GM18499 (cell line): ENCODE measurements around the gene FMO2.
"Not testable (repeated sequence)": the region's sequence is repeated elsewhere in the genome, so short reads cannot be mapped to it uniquely, and the experiment has no call there.

ENCODE experiments used
- ATAC-seq: cut with Tn5 transposase; IDR thresholded peaks from one replicate; pipeline ENCODE4 v1.9.1; 2021; ENCODE audit warnings: moderate number of reproducible peaks; ENCODE audit not compliant: insufficient read depth, unreplicated experiment

FMO2 gene

DNA sequence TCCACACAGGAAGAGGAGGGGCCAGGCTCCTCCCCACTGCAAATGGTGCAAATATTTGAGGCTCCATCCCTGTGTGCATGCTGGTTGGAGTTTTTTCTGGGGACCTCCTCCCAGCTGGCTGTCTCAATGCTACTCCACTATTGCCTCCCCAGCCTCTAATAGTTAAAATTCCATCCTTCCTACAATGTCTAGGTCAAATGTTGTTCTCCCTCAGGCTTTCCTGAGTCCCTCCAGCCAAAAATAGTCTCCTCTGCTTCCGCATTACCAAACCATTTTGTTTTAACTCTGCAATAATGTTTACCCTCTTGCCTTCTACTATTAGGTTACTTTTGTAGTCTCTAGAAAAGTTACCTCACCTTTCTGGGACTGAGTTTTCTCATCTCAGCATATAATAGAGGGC is 33.6 kb downstream of the FMO2 start:
- no peak for ATAC-seq

DNA sequence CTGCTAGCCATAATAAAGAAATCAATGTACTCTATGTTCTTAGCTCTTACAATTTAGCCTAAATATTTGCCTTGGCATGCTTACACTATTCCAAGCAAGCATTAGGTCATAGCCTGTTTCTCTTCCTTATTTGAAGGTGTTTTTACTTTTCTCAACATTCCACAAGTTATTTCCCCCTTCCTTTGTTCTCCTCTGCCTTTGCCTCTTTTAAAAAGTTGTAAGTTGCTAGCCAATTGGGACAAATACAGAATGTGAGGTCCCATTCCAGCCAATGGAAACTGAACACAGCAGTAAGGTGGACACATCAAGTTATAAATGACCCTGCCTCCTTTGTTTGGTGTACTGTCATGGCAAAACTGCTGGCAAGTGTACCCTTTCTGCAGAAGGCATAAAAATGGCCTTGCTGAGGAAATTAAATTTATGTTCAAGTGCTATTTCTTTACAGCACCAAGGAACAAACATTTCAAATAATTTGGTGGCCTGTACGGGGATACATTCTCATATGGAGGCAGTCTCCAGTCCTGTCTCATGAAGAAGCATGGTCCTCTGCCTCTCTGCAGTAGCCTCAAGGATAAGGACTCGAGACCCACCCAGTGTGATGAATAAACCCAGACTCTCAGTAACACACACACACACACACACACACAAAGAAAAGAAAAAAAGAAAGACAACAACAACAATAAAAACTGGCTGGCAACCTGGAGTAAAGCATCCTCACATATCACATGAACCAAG is 34.4 kb downstream of the FMO2 start:
- ATAC-seq, result no peak

DNA sequence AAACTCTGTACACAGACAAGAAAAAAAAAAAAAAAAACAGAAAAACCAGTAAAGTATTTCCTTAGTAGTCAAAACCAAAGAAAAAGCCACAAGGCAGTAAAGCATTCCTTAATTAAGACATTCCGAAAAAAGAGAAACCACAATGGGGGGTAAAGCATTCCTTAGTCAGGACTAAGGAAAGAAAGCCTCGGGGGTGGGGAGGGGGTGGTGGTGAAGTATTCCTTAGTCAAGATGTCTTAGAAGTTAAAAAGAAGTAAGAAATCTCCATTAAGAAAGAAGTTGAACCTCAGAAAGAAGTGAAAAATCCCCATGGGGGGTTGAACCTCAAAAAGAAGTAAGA is 35.0 kb downstream of the FMO2 start:
- no peak for ATAC-seq

DNA sequence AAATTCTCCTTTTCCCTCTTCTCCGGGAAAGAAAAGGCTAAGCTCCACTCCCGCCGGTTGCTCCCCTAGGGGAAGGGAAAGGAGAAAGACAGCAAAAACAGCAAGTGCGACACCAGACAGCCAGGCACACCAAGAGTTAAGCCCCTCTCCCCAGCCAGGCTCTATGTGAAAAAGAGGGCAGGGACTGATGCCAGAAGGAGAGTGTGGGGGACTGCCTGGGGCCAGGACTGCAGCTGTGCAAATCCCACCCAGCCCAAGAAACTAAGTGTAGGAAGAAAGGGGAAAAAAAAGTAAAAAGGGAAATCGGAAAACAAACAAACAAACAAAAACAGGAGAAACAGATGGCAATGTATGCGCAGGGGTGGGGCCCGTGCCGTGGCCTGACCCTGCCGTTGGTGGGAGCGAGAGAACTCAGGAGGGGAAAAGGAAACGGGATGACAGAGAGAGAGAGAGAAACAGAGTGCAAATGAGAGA is 35.5 kb downstream of the FMO2 start:
- no peak for ATAC-seq

DNA sequence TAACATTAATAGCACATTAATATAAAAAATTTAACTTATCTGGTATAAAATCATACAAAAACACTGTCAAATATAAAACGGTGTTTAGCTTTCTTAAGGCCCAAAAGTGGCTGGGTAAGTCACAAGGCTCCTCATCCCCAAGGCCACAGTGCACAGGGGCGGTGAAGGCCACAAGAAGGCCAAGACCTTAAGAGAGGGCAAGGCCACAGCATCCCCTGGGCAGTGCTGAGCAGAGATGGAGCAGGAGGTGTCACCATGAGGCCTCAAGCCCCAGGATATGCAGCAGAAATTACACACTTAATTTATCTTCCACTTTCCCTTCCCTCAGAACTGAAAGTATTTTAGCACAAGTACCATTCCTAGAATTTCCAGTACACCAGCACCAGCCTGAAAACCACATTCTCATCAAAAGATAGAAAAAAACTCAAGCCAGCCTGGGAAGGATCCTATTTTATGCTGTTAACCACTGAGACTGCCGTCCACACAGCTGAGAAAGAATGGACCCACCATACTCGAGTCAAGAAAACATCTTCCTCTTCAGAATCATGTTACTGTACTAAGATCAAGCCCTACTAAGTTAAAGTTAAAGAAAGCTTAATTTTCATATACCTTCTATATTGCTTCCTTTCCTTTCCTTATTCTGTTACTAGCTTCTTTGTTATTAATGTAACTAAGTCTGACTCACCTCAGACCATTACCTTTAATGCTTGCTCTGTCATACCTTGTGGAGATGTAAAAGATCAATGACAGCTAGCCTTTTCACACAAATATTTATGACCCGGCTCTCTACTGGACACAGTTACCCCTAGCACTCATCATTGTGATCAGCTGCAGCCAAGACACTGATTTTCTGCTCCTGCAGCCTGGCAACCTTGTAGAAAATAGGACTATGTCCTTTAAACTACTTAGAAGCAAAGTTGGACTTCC is 36.8 kb downstream of the FMO2 start:
- no peak for ATAC-seq

DNA sequence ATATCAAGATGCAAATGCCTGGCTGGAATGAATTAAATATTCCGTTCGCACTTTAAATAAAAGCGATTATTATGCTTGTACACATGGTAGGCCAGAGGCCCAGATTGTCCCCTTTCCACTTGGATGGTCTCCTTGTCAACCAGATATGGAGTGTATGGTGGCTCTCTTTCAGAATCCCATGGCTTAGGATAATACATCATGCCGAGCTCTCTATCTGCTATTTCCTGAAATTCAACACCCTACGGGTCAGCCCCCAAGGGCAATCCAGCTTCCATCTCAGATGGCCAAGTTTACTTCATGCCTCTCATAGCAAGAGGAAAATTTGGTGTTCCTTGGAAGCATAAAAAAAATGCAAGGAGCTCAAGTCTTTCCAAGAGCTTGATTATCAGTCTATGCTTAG is 37.8 kb downstream of the FMO2 start:
- ATAC-seq, result no peak

DNA sequence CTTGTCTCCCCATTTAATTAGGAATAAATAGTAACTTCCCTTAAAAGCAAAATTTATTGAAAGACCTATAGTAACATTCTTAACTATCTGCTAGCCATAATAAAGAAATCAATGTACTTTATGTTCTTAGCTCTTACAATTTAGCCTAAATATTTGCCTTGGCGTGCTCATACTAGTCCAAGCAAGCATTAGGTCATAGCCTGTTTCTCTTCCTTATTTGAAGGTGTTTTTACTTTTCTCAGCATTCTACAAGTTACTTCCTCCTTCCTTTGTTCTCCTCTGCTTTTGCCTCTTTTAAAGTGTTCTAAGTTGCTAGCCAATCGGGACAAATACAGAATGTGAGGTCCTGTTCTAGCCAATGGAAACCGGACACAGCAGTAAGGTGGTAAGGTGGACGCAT is 39.2 kb downstream of the FMO2 start:
- ATAC-seq, result not testable (repeated sequence)

DNA sequence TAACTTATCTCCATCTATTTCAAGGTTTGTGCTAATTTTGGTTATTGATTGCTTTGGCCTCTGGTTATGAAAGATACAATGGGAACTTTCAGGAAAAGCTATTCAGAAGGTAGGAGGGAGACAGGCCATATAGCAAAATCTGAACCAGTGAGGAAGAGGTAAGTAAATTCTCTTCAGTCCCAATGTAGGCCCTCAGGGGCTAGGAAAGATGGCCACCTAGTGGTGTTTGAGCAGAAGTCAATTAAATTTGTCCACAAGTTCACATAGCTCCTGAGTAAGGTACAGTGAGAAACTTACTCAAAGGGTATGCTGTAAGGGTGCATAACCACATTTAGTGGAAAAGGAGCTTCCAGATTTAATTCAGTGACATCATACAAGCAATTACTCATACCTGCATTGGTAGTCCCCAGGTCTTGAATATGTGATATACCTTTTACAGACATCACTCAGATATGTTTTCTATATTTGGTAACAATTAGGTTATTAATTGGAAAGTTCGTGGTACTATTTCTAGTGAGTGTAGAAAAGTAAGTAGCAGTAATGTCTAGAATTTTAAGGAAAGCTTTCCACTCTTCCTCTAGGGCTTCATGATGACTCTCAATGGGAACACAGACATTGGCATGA is 41.8 kb downstream of the FMO2 start:
- peak; percentile 91 for ATAC-seq

DNA sequence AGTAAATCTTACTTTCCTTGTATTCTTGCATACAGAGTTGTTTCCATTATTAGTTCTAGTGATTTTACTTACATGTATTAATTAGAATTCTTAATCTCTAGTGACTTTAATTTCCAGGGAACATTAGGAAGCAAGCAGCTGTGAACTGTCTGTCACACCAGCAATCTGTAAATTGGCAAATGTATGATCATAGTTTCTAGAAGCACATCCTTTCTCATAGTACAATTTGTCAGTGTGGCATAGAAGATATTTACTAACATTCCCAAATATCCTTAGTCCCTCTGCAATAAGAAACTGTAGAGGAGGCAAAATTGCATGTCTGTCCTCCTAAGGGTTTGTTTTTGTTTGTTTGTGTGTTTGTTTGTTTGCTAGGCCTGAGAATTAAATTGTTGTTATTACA is 46.2 kb downstream of the FMO2 start:
- ATAC-seq, result no peak

DNA sequence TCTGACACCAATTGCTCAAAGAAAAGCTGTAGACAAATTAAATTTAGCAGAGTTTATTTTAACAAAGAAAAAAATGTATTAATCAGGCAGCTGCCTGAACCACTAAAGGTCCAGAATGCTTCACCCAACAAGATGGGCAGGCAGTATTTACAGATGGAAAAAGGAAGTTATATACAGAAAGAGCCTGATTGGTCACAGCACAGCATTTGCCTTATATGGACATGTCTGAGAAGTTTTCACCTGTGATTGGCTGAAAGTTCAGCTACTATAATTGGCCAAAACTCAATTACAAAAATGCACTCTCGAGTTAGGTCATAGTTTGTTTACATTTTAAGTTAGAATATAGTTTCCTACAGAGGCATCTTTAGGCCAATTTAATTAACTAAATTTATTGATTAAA is 48.1 kb downstream of the FMO2 start:
- no peak for ATAC-seq

DNA sequence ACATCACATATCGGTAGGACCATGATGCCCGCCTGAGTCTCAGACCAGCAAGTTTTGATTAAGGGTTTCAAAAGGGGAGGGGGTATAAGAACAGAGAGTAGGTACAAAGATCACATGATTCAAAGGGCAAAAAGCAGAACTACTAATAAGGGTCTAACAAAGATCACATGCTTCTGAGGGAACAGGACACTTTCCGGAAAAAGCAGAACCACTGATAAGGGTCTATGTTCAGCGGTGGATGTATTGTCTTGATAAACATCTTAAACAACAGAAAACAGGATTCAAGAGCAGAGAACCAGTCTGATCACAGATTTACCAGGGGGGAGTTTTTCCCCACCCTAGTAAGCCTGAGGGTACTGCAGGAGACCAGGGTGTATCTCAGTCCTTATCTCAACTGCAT is 51.1 kb downstream of the FMO2 start:
- ATAC-seq, result not testable (repeated sequence)

DNA sequence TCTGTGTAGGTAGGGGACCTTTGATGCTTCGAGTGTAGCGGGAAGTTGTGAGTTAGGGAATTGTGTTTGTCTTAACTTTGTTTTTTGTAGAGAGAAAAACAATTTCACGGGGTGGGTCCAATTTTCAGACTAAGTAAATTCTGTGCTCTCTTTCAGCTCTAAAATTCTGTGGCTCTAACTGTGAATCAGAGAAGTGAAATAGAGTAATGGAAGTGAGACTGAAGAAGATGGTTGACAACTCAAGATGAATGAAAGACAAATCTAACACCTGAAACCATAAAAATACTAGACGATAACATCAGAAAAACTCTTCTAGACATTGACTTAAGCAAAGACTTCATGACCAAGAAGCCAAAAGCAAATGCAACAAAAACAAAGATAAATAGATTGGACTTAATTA is 58.8 kb downstream of the FMO2 start:
- no peak for ATAC-seq

DNA sequence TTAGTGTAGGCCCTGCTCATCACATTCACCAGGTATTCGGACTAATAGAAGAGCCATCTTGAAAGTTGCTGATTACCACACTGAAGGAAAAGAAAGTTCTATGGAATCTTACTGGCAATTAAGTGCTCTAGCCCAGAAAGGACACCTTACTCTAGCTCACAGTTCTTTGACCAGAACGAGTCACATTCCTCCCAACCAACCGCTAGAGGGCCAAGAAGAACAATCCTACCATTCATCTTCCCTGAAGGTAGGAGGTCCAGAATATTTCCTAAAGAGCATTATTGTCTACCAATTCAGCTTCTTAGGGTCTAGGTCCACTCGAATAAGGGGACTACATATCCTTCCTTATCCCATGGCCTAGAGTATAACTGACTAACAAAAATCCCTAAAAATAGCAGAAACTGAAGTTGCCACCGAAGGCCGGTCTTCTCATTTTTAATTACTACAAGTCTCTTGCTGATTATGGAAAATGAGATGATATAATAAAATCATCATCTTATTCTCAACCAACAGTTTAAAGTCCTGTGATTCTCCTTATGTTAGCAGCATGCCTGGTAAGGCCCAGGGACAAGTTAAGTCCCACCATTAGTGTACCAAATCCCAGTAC is 60.5 kb downstream of the FMO2 start:
- no peak for ATAC-seq

DNA sequence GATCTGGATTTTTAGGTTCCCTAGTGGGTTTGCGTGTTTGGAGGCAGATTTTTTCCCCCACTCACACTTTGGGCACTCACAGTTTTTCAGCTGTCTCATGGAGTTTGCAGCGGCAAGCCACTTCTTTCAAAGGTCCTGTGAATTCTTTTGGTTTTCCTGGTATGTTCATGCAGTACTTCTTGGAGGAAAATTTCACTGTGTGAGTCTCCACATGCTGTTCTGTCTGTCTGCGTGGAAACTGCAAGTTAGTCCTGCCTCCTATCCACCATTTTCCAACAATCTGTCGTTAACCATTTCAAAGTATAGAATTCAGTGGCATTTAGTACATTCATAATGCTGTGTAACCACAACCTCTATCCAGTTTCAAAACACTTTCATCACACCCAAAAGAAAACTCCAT is 62.4 kb downstream of the FMO2 start:
- no peak for ATAC-seq

DNA sequence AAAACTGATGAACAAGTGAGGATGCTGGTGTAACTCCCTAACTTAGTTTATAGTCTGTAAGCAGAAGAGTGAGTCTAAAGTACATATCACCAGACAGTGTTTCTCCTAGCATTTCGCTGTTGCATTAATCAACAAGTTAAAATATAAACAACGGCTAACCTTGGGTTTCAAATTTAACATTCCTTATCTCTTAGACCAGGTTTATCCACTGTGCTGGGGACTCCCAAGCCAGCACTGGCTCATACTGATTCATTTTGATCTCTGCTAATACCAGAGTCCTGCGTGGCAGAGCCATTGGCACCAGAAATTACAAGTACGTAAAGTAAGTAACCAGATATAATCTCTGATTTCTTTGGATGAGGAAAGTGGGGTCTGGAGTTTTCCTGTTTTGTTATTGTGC is 63.2 kb downstream of the FMO2 start, which contains the start of gene FMO1:
TSS of gene FMO1 (plus strand) at position 193 of the 400 bp plus-strand sequence. CDS start 9,594 bp downstream, outside the sequence.
- ATAC-seq, result no peak

DNA sequence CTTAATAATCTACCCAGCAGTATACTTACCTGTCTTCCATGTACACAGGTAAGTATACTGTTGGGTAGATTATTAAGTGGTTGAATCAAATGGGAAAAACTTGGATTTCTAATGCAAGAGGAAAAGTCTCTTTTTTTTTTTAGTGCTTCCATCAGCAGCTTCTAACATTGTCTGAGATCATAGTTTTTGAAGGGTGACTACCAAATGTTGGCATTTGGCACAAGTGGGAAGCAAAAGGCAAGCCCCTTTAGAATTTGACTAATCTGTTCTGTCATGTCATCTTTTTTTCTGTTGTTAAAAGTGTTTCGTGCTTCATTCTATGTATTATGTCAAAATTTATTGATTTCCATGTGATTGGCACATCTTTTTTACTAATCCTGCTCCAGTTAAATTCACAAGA is 63.7 kb downstream of the FMO2 start:
- no peak for ATAC-seq

DNA sequence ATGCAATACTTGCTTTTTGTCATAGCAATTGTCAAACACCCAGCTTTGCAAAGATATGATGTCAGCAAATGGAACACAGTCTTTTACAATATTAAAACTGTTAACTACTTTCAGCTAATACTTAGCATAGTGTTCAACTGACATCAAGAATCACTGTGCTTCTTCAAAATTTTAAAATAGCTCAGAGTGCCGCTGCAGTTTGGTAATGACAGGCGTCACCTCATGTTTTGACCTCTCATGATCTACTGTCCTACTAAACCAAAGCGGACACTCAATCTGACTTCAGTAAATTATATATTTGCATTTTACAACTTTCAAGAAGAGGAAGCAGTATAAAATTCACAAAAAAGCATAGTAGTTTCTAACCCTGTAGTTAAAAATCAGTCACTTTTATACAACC is 65.2 kb downstream of the FMO2 start:
- no peak for ATAC-seq

DNA sequence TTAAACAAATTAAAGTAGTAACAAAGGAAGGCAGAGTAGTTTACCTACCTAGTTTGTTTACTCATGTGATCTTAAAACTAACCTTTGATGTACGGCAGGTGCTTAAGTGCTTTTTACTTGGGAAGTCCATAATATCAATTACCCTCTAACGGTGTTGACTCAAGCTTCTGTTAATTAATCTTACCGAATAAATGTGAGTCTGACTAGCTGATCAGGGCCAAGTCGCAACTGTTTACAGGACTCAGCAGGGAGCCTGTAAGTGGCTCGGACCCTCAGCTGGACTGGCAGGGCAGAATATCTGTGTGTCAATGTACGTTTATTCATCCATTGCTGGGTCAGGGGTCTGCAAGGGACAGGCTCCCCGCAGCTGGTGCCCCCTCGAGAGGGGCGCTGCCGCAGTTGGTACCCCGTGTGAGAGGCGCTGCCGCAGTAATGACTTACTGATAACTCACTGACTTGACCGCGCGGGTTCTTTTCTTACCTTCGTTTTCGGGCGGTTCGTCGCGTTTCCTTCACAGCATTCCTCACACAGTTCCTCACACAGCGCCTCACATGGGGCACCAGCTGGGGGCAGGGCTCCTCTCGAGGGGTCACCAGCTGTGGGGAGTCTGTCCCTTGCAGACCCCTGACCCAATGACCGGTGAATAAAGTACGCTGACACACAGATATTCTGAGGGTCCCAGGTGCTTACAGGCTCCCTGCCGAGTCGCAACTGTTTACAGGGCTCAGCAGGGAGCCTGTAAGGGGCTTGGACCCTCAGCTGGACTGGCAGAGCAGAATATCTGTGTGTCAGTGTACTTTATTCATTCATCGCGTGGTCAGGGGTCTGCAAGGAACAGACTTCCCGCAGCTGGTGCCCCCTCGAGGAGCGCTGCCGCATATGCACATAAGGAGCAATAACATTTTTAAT is 66.2 kb downstream of the FMO2 start:
- ATAC-seq, result no peak

DNA sequence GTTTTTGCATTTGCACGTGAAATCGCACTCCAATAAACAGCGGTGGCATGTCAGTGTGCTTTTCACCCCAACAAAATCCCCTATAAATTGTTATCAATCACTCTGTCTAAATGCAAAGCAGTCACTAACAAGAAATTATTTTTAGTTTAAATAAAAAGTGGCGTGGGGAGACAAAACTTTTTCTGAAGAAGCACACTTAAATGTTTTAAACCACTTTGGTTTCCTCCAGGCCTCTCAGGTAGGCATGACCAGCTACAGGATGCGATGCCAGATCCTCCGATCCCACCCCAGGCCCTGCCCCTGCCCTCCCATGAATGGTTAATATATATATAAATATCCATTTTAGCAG is 66.8 kb downstream of the FMO2 start:
- ATAC-seq, result no peak

DNA sequence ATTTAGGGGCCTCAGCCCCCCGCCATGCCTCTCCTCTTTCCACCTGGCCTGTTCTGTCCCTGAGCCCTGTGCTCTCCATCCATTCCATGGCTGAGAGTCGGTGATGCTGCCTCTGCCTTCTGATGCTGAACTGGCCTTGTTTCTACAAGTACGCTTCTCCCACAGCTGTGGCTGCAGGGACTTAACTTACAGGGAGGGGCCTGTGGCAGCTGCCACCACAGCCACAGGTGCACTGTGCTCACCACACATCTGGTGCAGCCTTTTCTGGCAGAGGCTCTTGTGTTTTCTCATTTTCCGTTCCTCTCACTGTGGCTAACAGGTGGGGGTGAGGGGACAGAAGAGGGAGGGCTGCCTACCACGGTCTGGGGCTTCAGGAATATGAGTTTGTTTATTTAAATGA is 67.4 kb downstream of the FMO2 start:
- ATAC-seq, result peak; percentile 76
